ENCODE data around the gene NKAIN2.

Gene NKAIN2

GRCh38 chr6:124033501-124033900 lies 229.8 kb downstream of the NKAIN2 start:
- DNase-seq (ENCODE audit: low read depth), result no peak

- DNase-seq (ENCODE audit: low read depth), result no peak
Measured at GRCh38 chr6:124036384-124036783, 232.7 kb downstream of the NKAIN2 start.

- DNase-seq (ENCODE audit: low read depth), result no peak
Measured at GRCh38 chr6:124040655-124041054, 237.0 kb downstream of the NKAIN2 start.

GRCh38 chr6:124052120-124052519 lies 248.5 kb downstream of the NKAIN2 start:
- DNase-seq (ENCODE audit: low read depth), result no peak

- no peak for DNase-seq (ENCODE audit: low read depth)
Measured at GRCh38 chr6:124053315-124053714, 249.7 kb downstream of the NKAIN2 start.

GRCh38 chr6:124054034-124054433 lies 250.4 kb downstream of the NKAIN2 start:
- no peak for DNase-seq (ENCODE audit: low read depth)

- DNase-seq (ENCODE audit: low read depth), result no peak
Measured at GRCh38 chr6:124055395-124055794, 251.7 kb downstream of the NKAIN2 start.

- no peak for DNase-seq (ENCODE audit: low read depth)
Measured at GRCh38 chr6:124055963-124056362, 252.3 kb downstream of the NKAIN2 start.

GRCh38 chr6:124056407-124057334 lies 253.0 kb downstream of the NKAIN2 start:
- DNase-seq (ENCODE audit: low read depth), result no peak

- no peak for DNase-seq (ENCODE audit: low read depth)
Measured at GRCh38 chr6:124057461-124057860, 253.8 kb downstream of the NKAIN2 start.

- no peak for DNase-seq (ENCODE audit: low read depth)
Measured at GRCh38 chr6:124064317-124065113, 260.9 kb downstream of the NKAIN2 start.

- no peak for DNase-seq (ENCODE audit: low read depth)
Measured at GRCh38 chr6:124066269-124066668, 262.6 kb downstream of the NKAIN2 start.

GRCh38 chr6:124066946-124067552 lies 263.4 kb downstream of the NKAIN2 start:
- no peak for DNase-seq (ENCODE audit: low read depth)

- DNase-seq (ENCODE audit: low read depth), result no peak
Measured at GRCh38 chr6:124069230-124069950, 265.7 kb downstream of the NKAIN2 start.

GRCh38 chr6:124073021-124073420 lies 269.4 kb downstream of the NKAIN2 start:
- DNase-seq (ENCODE audit: low read depth), result no peak

GRCh38 chr6:124073820-124074587 lies 270.3 kb downstream of the NKAIN2 start:
- no peak for DNase-seq (ENCODE audit: low read depth)

- no peak for DNase-seq (ENCODE audit: low read depth)
Measured at GRCh38 chr6:124074606-124075005, 270.9 kb downstream of the NKAIN2 start.

- DNase-seq (ENCODE audit: low read depth), result no peak
Measured at GRCh38 chr6:124076336-124077048, 272.8 kb downstream of the NKAIN2 start.

- no peak for DNase-seq (ENCODE audit: low read depth)
Measured at GRCh38 chr6:124078169-124078568, 274.5 kb downstream of the NKAIN2 start.

- no peak for DNase-seq (ENCODE audit: low read depth)
Measured at GRCh38 chr6:124080483-124080882, 276.8 kb downstream of the NKAIN2 start.

Data from T follicular helper cell (primary cell).